HUES48 (cell line): ENCODE results near the gene TMEM170A.
"Not testable (repeated sequence)": the region's sequence is repeated elsewhere in the genome, so short reads cannot be mapped to it uniquely, and the experiment has no call there.

ENCODE experiments used
- H3K27ac ChIP-seq: one replicate; pipeline ENCODE4 v1.7.0; 2013; ENCODE audit warnings: low read depth, low read length, inconsistent platforms
- H3K27me3 ChIP-seq: 2 replicates; pipeline ENCODE4 v1.6.1; 2013; ENCODE audit warnings: mild to moderate bottlenecking, low read length; ENCODE audit not compliant: control insufficient read depth, insufficient read depth
- H3K36me3 ChIP-seq: 2 replicates; pipeline ENCODE4 v1.6.1; 2013; ENCODE audit warnings: low read length; ENCODE audit not compliant: control insufficient read depth, insufficient read depth
- H3K4me1 ChIP-seq: 2 replicates; pipeline ENCODE4 v1.6.1; 2013; ENCODE audit warnings: mild to moderate bottlenecking, low read length; ENCODE audit not compliant: control insufficient read depth, insufficient read depth
- H3K4me3 ChIP-seq: 2 replicates; pipeline ENCODE4 v1.5.1; 2013; ENCODE audit warnings: mild to moderate bottlenecking, low read depth, low read length
- H3K9ac ChIP-seq: 2 replicates; pipeline ENCODE4 v1.6.1; 2013; ENCODE audit warnings: mild to moderate bottlenecking, low read depth, low read length, moderate library complexity
- H3K9me3 ChIP-seq: 2 replicates; pipeline ENCODE4 v1.6.1; 2013; ENCODE audit warnings: low read length; ENCODE audit not compliant: control insufficient read depth, insufficient read depth

Gene TMEM170A

DNA sequence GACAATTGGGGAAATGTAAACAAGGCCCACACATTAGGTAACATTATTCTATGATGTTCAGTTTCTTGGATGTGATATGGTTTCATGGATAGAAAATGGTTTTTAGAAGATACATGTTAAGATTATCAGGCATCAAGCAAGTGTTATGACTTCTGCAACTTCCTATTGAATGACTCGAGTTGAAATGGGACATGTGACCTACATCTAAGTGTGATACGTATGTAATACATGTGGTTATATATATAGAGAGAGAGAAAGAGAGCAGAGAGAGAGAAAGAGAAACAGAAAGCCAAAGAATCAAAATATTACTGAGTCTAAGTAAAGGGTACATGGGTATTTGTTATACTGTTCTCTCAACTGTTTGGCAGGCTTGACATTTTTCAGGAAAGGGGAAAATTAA, 1.7 kb downstream of the TMEM170A start:
- no peak overlapping the region for H3K9ac ChIP-seq
- no peaks in the 10 kb centered on the region for H3K36me3 ChIP-seq
- no peak overlapping the region for H3K27ac ChIP-seq
- H3K27me3 ChIP-seq: no peaks in the 10 kb centered on the region
- no peaks in the 10 kb centered on the region for H3K9me3 ChIP-seq
- H3K4me3 ChIP-seq: peak overlapping the region; percentile 93
- H3K4me1 ChIP-seq: peaks cover 10% of the 10 kb centered on the region

DNA sequence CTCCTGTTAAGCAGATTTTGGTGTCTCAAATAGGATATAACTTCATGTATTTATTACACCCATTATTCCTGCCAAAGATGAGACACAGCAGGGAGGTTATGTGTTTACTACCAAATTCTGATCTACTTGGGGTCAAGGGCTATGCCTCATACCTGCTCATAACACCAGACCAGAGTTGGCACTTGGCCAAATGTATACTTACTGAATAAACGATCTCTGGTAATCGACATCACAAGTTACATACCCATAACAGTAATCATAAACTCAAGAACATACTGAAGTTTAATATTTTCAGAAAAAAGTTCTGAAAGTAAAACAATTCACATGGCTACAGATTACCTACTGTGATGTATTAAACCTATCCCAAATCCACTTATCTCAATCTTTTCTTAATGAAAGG, 2.9 kb downstream of the TMEM170A start:
- Histone ChIP-seq H3K27ac (no peak overlapping the region), H3K9me3 (no peaks in the 10 kb centered on the region), H3K27me3 (no peaks in the 10 kb centered on the region)

DNA sequence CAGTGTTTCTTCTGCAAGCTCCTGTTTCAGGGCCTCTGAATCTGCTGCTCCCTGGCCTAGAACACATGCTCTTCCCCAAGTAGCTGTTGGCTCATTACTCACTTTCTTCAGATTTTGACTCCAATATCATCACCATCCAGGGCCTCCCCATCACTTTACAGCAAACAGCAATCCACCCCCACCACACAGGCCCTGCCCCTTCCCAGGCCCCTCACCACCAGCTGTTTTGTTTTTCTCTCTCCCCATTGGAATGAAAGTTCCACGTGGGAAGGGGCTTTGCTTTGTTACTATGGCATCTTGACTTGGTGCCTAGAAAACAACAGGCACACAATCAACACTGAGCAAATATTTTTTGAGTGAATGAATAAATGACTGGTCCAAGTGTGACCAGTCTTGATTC, 4.0 kb downstream of the TMEM170A start:
- peaks cover 28% of the 10 kb centered on the region for H3K4me1 ChIP-seq
- peak overlapping the region; percentile 51 for H3K27ac ChIP-seq
- H3K9me3 ChIP-seq: no peaks in the 10 kb centered on the region
- H3K27me3 ChIP-seq: no peaks in the 10 kb centered on the region
- no peaks in the 10 kb centered on the region for H3K36me3 ChIP-seq
- H3K4me3 ChIP-seq: no peak overlapping the region
- no peak overlapping the region for H3K9ac ChIP-seq

More for the DNA sequence above, 2.9 kb downstream of the TMEM170A start:
- no peak overlapping the region for H3K9ac ChIP-seq
- no peaks in the 10 kb centered on the region for H3K36me3 ChIP-seq
- peaks cover 21% of the 10 kb centered on the region for H3K4me1 ChIP-seq
- H3K4me3 ChIP-seq: no peak overlapping the region

DNA sequence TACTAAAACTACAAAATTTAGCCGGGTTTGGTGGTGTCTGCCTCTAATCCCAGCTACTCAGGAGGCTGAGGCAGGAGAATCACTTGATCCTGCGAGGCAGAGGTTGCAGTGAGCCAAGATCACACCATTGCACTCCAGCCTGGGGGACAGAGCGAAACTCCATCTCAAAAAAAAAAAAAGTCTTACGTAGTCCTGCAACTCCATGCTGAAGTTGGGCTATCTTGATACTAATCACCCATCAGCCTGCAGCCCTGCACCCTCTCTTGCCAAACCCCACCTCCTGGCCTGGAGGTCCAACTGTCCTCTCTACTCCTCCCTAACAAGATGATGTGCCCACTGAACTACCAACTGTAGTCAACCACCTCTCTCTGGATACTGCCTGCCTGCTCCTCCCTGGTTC, 4.8 kb downstream of the TMEM170A start:
- Histone ChIP-seq H3K4me1 (peaks cover 28% of the 10 kb centered on the region), H3K9ac (no peak overlapping the region), H3K27me3 (no peaks in the 10 kb centered on the region), H3K27ac (no peak overlapping the region), H3K9me3 (no peaks in the 10 kb centered on the region), H3K36me3 (no peaks in the 10 kb centered on the region), H3K4me3 (no peak overlapping the region)

DNA sequence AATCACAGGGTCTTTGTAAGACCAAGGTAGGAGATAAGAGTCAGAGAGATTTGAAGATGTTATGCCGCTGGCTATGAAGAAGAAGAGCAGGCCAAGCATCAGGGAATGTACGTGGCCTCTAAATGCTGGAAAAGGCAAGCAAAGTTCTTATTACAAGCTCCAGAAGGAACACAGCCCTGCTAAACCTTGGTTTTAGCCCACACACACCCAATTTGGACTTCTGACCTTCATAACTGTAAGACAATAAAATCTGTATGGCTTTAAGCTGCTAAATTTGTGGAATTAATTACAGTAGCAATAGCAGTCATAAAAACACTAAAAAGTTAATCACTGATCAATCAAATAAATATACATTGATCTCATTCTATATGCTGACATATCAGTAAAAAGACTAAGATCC, 6.0 kb downstream of the TMEM170A start:
- H3K27ac ChIP-seq: no peak overlapping the region
- no peak overlapping the region for H3K9ac ChIP-seq
- H3K36me3 ChIP-seq: no peaks in the 10 kb centered on the region
- no peaks in the 10 kb centered on the region for H3K9me3 ChIP-seq
- H3K4me3 ChIP-seq: no peak overlapping the region
- H3K27me3 ChIP-seq: no peaks in the 10 kb centered on the region
- H3K4me1 ChIP-seq: peaks cover 30% of the 10 kb centered on the region

DNA sequence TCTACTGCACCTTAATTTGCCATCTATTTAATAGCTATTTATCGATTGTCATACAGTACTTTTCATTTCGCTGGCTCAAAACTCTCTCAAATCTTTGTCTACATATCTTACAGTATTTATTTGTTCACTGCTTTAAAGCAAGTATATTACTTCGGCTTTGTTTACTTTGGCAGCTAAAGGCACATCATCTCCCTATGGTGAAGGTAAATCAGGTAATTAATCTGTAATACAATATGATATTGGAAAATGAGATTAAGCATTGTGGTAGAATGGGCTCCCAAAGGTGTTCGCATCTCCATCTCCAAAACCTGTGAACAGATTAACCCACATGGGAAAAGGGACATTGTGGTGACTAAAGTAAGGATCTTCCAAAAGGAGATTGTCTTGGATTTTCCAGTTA, 6.5 kb downstream of the TMEM170A start:
- H3K9me3 ChIP-seq: no peaks in the 10 kb centered on the region
- no peak overlapping the region for H3K9ac ChIP-seq
- H3K27ac ChIP-seq: no peak overlapping the region
- peaks cover 30% of the 10 kb centered on the region for H3K4me1 ChIP-seq
- no peaks in the 10 kb centered on the region for H3K36me3 ChIP-seq
- no peak overlapping the region for H3K4me3 ChIP-seq
- no peaks in the 10 kb centered on the region for H3K27me3 ChIP-seq

DNA sequence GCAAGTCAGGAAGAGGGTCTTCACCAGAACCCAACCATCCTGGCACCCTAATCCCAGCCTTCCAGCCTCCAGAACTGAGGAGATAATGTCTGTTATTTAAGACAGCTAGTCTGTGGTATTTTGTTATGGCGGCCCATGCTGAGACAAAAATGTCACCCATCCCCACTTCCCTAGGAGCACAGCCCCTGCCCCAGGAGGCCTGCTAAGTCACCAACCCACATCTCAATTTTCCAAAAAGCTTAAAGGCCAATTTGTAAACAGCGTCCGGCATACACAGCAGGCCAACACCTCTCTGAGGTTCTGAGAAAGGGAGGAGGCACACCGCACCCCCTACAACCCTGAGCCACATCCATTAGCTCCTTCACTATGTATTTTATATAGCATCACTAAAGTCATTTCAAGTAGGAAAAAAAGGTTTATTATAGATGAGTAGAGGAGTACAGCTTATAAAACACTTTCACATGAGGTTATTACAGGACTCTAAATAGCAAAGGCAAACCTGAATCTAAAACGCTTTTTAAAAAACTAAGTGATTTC, 6.9 kb downstream of the TMEM170A start:
- Histone ChIP-seq H3K27me3 (no peaks in the 10 kb centered on the region), H3K4me1 (peaks cover 27% of the 10 kb centered on the region), H3K9me3 (no peaks in the 10 kb centered on the region), H3K4me3 (no peak overlapping the region), H3K9ac (no peak overlapping the region), H3K27ac (peak overlapping the region; percentile 16), H3K36me3 (no peaks in the 10 kb centered on the region)

DNA sequence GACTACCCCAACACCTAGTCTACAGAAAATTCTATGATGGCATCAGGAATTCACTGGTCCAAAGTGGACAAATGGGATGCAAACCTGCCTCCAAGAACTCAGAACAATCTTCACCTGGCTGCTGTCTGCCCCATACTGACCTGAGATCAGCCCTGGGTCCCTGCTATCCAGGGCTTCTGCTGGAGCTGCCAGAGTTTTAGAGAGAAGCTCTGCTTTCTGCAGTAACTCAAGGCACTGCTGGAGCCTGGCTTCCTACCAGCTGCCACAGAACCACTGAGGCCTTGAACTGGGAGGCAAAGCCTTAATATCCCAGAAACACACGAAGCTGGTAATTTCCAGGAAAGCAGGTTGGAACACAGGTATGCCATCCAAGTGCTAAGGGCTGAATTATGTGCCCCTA, 7.5 kb downstream of the TMEM170A start:
- no peaks in the 10 kb centered on the region for H3K36me3 ChIP-seq
- H3K9me3 ChIP-seq: no peaks in the 10 kb centered on the region
- H3K9ac ChIP-seq: no peak overlapping the region
- H3K27me3 ChIP-seq: no peaks in the 10 kb centered on the region
- H3K27ac ChIP-seq: peak overlapping the region; percentile 16
- peaks cover 27% of the 10 kb centered on the region for H3K4me1 ChIP-seq
- H3K4me3 ChIP-seq: no peak overlapping the region

DNA sequence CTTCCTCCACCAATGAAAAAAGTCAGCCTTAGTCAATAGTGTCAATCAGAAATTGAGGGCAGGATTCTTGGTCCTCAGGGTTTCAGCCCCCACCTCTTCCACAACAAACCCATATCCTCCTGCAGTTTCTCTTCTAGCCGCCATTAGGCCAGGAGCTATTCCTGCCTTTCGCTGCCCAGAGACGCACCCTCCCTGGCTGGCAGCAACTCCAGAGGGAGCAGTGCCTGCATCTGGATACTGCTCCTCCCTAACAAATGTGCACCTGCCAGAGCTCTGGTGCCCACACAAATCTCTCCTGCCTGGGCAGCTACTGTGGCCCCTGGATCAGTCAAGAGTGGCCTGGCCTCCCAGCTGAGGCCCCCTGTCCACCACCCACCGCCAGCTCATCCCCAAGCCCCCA, 8.0 kb downstream of the TMEM170A start:
- not testable (repeated sequence) for H3K9ac ChIP-seq, H3K27me3 ChIP-seq, H3K9me3 ChIP-seq, H3K36me3 ChIP-seq, H3K4me3 ChIP-seq, H3K27ac ChIP-seq
- H3K4me1 ChIP-seq: peaks cover 27% of the 10 kb centered on the region

DNA sequence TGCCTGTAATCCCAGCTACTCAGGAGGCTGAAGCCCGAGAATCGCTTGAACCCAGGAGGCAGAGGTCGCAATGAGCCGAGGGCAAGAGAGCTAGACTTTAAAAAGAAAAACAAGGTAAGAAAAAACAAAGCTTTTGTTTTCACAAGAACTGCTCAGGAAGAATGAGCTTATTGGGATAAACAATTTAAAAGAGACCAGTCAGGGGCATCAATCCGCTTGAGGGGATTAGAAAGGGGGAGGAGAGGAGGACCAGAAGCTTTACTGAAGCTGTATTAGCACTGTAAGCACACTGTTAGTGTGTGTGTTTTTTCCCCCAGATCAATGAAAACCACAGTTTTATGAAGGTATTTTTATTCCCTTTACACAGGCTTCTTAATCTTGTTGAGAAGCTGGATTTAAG, 8.8 kb downstream of the TMEM170A start:
- Histone ChIP-seq H3K4me1 (peaks cover 26% of the 10 kb centered on the region), H3K27ac (peak overlapping the region; percentile 51), H3K9ac (no peak overlapping the region), H3K9me3 (no peaks in the 10 kb centered on the region), H3K4me3 (no peak overlapping the region), H3K36me3 (peaks cover 9% of the 10 kb centered on the region), H3K27me3 (no peaks in the 10 kb centered on the region)

DNA sequence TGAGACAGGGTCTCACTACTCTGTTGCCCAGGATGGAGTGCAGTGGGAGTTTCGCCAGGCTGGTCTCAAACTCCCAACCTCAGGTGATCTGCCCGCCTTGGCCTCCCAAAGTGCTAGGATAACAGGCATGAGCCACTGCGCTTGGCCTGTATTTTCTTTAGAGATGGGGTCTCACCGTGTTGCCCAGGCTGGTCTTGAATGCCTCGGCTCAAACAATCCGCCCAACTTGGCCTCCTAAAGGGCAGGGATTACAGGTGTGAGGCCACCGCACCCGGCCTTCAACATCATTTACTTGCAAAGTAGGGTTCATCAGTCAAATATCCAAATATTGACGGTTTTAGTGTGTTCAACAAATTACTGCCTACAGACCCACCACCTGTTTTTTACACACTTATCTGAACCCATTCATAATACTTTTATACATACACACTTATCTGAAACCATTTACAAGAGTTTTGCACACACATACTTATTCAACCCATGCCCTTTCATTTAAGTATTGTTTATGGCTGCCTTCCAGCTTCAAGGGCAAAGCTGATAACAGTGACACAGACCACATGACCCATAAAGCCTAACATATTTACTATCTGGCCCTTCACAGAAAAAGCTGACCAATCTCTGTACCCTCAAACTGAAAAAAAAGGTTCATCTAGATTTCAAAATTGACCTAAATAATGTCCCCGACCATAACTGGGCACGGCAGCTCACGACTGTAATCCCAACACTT, 11.9 kb downstream of the TMEM170A start:
- Histone ChIP-seq H3K27ac (no peak overlapping the region), H3K27me3 (no peaks in the 10 kb centered on the region), H3K4me3 (no peak overlapping the region), H3K4me1 (peaks cover 18% of the 10 kb centered on the region), H3K36me3 (peaks cover 27% of the 10 kb centered on the region), H3K9me3 (no peaks in the 10 kb centered on the region), H3K9ac (no peak overlapping the region)
